ENCODE data around the gene ARHGAP5. TPM values are rescaled to one million over a fixed set of nuclear protein-coding genes. Genes with fewer than 3 reads are reported as not detected.

The ARHGAP5 gene
- total and polyA plus RNA-seq, 9 donors, result 20.6 to 206 (median 139) TPM

- TF ChIP-seq POLR2A (IDR thresholded peaks at IDR 0.05) (no peak), EP300 (IDR thresholded peaks at IDR 0.05) (no peak)
- no peak overlapping the region for H3K27ac ChIP-seq
- H3K4me1 ChIP-seq (ENCODE audit: insufficient read depth), result no peaks in the 10 kb centered on the region
- no peaks in the 10 kb centered on the region for H3K27me3 ChIP-seq
- WGBS, 3 donors, result 0 to 8% (median 7%) methylated on average over 1 of the region's 1 CpG
- intact Hi-C loops (cut with DNase I), result no loop called here
- no peak overlapping the region for H3K4me3 ChIP-seq
- no peaks in the 10 kb centered on the region for H3K36me3 ChIP-seq
- no peaks in the 10 kb centered on the region for H3K9me3 ChIP-seq
- no peak for DNase-seq
Measured at GRCh38 chr14:32038876-32039275, 38.2 kb upstream of the ARHGAP5 start.

DNA sequence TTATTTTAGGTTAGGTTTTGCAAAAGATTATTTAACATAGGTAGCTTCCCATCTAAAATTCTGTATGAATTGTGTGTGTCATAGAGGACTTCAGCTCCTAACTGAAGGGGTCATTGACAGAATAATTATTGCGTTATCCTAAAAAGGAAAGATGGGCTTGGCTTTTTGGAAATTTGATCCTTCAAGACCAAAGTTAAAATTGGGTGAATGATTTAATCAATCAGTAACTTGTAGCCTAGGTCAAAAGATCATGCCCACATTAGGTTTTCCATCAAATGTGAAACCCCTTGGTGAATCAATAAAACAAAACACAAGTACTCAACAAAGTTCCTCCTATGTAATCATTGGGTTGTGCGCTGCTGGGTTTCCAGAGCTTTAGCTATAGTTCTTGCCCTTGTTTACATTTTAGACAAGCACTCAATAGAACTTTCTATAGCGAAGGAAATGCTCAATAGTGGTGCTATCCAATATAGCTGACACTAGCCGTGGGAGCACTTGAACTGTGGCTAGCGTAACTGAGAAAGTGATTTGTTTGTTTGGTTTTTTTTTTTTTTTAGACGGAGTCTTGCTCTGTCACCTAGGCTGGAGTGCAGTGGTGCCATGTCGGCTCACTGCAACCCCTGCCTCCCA, 37.6 kb upstream of the ARHGAP5 start:
- intact Hi-C loops (cut with DNase I), result no loop called here
- Histone ChIP-seq H3K9me3 (no peaks in the 10 kb centered on the region), H3K27ac (no peak overlapping the region), H3K4me1 (ENCODE audit: insufficient read depth) (no peaks in the 10 kb centered on the region), H3K4me3 (no peak overlapping the region), H3K27me3 (no peaks in the 10 kb centered on the region), H3K36me3 (no peaks in the 10 kb centered on the region)
- 87 to 90% (median 88%) methylated on average over 7 of the region's 7 CpGs for WGBS, 3 donors
- no peak for DNase-seq
- TF ChIP-seq EP300 (IDR thresholded peaks at IDR 0.05) (no peak), POLR2A (IDR thresholded peaks at IDR 0.05) (no peak), CTCF (IDR thresholded peaks at IDR 0.05) (no peak)

DNA sequence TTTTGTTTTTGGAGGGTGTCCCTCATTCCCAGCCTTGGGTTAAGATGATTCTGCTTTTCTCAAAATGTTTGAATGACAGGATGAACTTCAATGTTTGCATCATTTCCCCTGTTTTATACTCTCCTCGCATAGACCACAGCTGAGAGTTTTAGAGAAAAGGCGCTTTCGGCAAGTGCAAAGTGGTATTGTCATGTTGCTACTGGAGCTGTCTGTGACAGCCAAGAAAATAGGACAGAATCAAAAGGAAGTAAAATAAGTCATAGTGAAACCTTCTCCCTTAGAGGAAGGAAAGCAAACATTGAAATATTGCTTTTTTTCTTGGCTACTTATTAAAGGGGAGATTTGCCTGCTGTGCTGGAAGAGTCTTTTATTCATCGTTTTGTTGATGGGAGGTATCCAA, 33.5 kb upstream of the ARHGAP5 start:
- TF ChIP-seq POLR2A (IDR thresholded peaks at IDR 0.05), result no peak
- no peak for TF ChIP-seq CTCF (IDR thresholded peaks at IDR 0.05)
- no peak for TF ChIP-seq EP300 (IDR thresholded peaks at IDR 0.05)
- Histone ChIP-seq H3K4me1 (ENCODE audit: insufficient read depth) (no peaks in the 10 kb centered on the region), H3K9me3 (no peaks in the 10 kb centered on the region), H3K27me3 (no peaks in the 10 kb centered on the region), H3K4me3 (no peak overlapping the region), H3K27ac (no peak overlapping the region), H3K36me3 (no peaks in the 10 kb centered on the region)
- intact Hi-C loops (cut with DNase I), result no loop called here
- no peak for DNase-seq
- WGBS, 3 donors, result 44 to 59% (median 51%) methylated on average over 4 of the region's 4 CpGs

DNA sequence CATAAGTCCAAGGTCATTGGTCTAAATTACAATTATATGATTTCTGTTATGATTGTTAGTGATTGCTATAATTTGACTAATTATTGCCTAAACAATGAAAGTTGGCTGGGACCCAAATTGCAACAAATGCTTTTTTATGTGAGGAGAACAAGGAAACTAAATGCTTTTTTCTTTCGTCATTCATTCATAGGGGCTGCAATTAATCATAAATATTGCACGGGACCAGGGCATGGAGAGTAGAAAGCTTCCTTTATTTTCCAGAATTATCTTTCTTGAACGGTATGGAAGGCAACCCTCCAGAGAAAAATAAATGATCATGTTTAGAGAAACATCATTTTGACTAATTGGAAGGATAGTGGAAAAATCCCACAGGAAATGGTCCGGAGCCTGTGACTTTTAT, 32.6 kb upstream of the ARHGAP5 start:
- TF ChIP-seq POLR2A (IDR thresholded peaks at IDR 0.05) (no peak), CTCF (IDR thresholded peaks at IDR 0.05) (no peak), EP300 (IDR thresholded peaks at IDR 0.05) (no peak)
- 54 to 56% (median 55%) methylated on average over 4 of the region's 4 CpGs for WGBS, 3 donors
- Histone ChIP-seq H3K4me1 (ENCODE audit: insufficient read depth) (no peaks in the 10 kb centered on the region), H3K36me3 (no peaks in the 10 kb centered on the region), H3K27me3 (no peaks in the 10 kb centered on the region), H3K9me3 (no peaks in the 10 kb centered on the region), H3K27ac (no peak overlapping the region), H3K4me3 (no peak overlapping the region)
- intact Hi-C loops (cut with DNase I), result no loop called here
- DNase-seq, result no peak

- H3K4me3 ChIP-seq, result no peak overlapping the region
- no peaks in the 10 kb centered on the region for H3K27me3 ChIP-seq
- intact Hi-C loops (cut with DNase I), result no loop called here
- no peak for DNase-seq
- no peak overlapping the region for H3K27ac ChIP-seq
- 80 to 94% (median 84%) methylated on average over 2 of the region's 2 CpGs for WGBS, 3 donors
- H3K36me3 ChIP-seq, result no peaks in the 10 kb centered on the region
- no peaks in the 10 kb centered on the region for H3K9me3 ChIP-seq
- H3K4me1 ChIP-seq (ENCODE audit: insufficient read depth), result no peaks in the 10 kb centered on the region
- no peak for TF ChIP-seq CTCF (IDR thresholded peaks at IDR 0.05)
- no peak for TF ChIP-seq POLR2A (IDR thresholded peaks at IDR 0.05)
- TF ChIP-seq EP300 (IDR thresholded peaks at IDR 0.05), result no peak
Measured at GRCh38 chr14:32047791-32048190, 29.3 kb upstream of the ARHGAP5 start.

Measured in ovary (tissue), 9 donors.